ENCODE data around the gene TREX2. TPM values are rescaled to one million over a fixed set of nuclear protein-coding genes. Genes with fewer than 3 reads are reported as not detected.
"Not testable (repeated sequence)": the region's sequence is repeated elsewhere in the genome, so short reads cannot be mapped to it uniquely, and the experiment has no call there.

TREX2 gene
- total and polyA plus RNA-seq, 2 experiments from 2014 or later: 0.60 to 1.3 TPM

DNA sequence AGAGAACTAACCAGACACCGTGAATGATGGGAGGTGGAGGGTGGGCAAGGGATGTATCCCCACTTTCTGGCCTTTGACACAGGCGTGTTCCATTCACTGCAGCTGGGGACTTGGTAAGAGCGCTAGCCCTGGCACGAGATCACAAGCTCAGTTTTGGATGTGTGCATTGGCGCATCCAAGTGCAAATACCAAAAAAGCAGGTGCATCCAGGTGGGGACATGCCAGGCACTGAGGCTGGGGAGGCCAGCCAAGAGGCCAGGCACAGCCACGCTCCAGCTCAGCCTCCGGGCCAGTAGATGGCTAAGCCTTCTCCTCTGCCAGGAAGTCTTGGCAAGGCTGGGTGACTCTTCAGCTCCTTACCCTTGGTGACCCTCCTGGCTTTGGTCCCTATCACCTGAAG lies 39.0 kb downstream of the TREX2 start:
- Histone ChIP-seq H4K20me1 (ENCODE audit: insufficient read depth, poor library complexity, severe bottlenecking) (no peaks in the 10 kb centered on the region), H3K4me2 (no peak overlapping the region), H3K27ac (no peak overlapping the region), H3K27me3 (no peaks in the 10 kb centered on the region), H3K36me3 (replicated peaks; ENCODE audit: insufficient read depth, low read depth) (no peaks in the 10 kb centered on the region), H2AFZ (no peak overlapping the region), H3K4me1 (ENCODE audit: insufficient read depth) (no peaks in the 10 kb centered on the region), H3K9me3 (ENCODE audit: low read depth) (no peaks in the 10 kb centered on the region), H3K4me3 (no peak overlapping the region), H3K9me2 (replicated peaks; ENCODE audit: insufficient read depth) (no peaks in the 10 kb centered on the region), H3K79me2 (no peaks in the 10 kb centered on the region)
- 85% methylated on average over 7 of the region's 7 CpGs for WGBS (ENCODE audit: low lambda C conversion rate, missing lambda C conversion rate)
- TF ChIP-seq EZH2phosphoT487 (IDR thresholded peaks at IDR 0.05; ENCODE audit: low read depth, severe bottlenecking, unreplicated experiment) (no peak), EZH2 (IDR thresholded peaks at IDR 0.05; ENCODE audit: borderline replicate concordance) (no peak)
- TF ChIP-seq, protein P1, sequence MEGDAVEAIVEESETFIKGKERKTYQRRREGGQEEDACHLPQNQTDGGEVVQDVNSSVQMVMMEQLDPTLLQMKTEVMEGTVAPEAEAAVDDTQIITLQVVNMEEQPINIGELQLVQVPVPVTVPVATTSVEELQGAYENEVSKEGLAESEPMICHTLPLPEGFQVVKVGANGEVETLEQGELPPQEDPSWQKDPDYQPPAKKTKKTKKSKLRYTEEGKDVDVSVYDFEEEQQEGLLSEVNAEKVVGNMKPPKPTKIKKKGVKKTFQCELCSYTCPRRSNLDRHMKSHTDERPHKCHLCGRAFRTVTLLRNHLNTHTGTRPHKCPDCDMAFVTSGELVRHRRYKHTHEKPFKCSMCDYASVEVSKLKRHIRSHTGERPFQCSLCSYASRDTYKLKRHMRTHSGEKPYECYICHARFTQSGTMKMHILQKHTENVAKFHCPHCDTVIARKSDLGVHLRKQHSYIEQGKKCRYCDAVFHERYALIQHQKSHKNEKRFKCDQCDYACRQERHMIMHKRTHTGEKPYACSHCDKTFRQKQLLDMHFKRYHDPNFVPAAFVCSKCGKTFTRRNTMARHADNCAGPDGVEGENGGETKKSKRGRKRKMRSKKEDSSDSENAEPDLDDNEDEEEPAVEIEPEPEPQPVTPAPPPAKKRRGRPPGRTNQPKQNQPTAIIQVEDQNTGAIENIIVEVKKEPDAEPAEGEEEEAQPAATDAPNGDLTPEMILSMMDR (IDR thresholded peaks at IDR 0.05; ENCODE audit: poor library complexity): no peak
- no peak for DNase-seq (ENCODE audit: low spot score)

DNA sequence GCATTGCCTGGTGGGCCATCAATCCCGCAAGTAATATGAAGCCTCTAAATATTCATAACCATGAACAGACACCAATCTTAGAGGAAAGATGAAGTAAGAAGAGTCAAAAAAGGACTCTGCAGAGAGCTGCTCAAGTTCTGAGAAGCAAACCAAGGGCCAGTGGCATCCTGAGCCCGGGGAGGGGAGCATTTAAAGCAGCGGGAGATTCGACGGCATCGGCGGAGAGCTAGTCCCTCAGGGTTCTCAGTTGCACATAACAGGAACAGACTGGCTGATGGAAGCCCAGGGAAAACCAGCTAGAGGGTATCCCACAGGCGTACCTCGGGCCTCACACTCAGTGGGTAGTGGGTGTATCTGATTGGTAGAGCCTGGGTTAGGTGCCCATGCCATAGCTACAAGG lies 39.8 kb downstream of the TREX2 start:
- Histone ChIP-seq H3K4me1 (ENCODE audit: insufficient read depth) (no peaks in the 10 kb centered on the region), H2AFZ (no peak overlapping the region), H3K27me3 (no peaks in the 10 kb centered on the region), H3K4me3 (no peak overlapping the region), H3K36me3 (replicated peaks; ENCODE audit: insufficient read depth, low read depth) (no peaks in the 10 kb centered on the region), H4K20me1 (ENCODE audit: insufficient read depth, poor library complexity, severe bottlenecking) (no peaks in the 10 kb centered on the region), H3K4me2 (no peak overlapping the region), H3K9me3 (ENCODE audit: low read depth) (no peaks in the 10 kb centered on the region), H3K79me2 (no peaks in the 10 kb centered on the region), H3K9me2 (replicated peaks; ENCODE audit: insufficient read depth) (no peaks in the 10 kb centered on the region), H3K27ac (no peak overlapping the region)
- TF ChIP-seq EZH2 (IDR thresholded peaks at IDR 0.05; ENCODE audit: borderline replicate concordance) (no peak), EZH2phosphoT487 (IDR thresholded peaks at IDR 0.05; ENCODE audit: low read depth, severe bottlenecking, unreplicated experiment) (no peak)
- 85% methylated on average over 9 of the region's 9 CpGs for WGBS (ENCODE audit: low lambda C conversion rate, missing lambda C conversion rate)
- DNase-seq (ENCODE audit: low spot score): no peak

DNA sequence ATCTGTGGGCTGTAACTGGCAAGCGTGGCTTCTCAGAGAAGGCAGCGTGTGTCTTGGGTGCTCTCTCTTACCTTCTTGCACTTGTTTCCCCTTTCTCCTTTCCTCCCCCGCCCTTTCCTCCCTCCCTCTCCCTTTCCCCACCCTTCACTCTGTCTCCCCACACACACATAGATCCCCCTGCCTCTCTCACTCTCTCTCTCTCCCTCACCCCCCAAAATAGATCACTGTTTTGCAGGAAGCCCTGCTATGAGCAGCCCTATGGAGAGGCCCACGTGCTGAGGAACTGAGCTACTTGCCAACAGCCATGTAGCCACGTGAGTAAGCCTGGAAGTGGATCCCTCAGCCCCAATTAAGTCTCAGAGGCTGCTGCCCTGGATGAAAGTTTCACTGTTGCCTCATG lies 40.4 kb downstream of the TREX2 start:
- Histone ChIP-seq H3K27ac (no peak overlapping the region), H3K36me3 (replicated peaks; ENCODE audit: insufficient read depth, low read depth) (no peaks in the 10 kb centered on the region), H3K9me3 (ENCODE audit: low read depth) (no peaks in the 10 kb centered on the region), H3K4me2 (no peak overlapping the region), H3K79me2 (no peaks in the 10 kb centered on the region), H4K20me1 (ENCODE audit: insufficient read depth, poor library complexity, severe bottlenecking) (no peaks in the 10 kb centered on the region), H3K4me1 (ENCODE audit: insufficient read depth) (no peaks in the 10 kb centered on the region), H3K27me3 (no peaks in the 10 kb centered on the region), H3K4me3 (no peak overlapping the region), H2AFZ (no peak overlapping the region), H3K9me2 (replicated peaks; ENCODE audit: insufficient read depth) (no peaks in the 10 kb centered on the region)
- WGBS (ENCODE audit: low lambda C conversion rate, missing lambda C conversion rate): 51% methylated on average over 3 of the region's 5 CpGs
- TF ChIP-seq, protein P1 (IDR thresholded peaks at IDR 0.05; ENCODE audit: poor library complexity): no peak
- no peak for TF ChIP-seq EZH2 (IDR thresholded peaks at IDR 0.05; ENCODE audit: borderline replicate concordance)
- no peak for TF ChIP-seq EZH2phosphoT487 (IDR thresholded peaks at IDR 0.05; ENCODE audit: low read depth, severe bottlenecking, unreplicated experiment)
- DNase-seq (ENCODE audit: low spot score): no peak

DNA sequence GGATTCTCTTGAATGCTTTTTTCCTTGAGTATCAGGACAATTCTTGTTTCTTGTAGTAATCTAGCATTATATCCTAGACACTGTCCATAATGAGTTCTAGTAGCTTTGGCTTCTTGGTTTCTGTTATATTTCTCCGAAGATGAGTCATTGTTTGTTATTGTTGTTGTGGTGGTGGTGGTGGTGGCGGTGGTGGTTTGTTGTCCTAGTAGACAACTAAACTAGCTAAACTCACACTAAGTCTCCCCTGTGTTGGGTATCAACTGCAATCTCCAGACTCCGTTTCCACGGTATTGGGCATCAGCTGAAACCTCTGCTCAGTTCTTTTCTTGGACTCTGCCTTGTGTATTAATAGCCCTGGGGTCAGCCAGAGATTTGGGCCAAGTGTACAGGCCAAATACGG lies 41.5 kb downstream of the TREX2 start:
- H4K20me1 ChIP-seq (ENCODE audit: insufficient read depth, poor library complexity, severe bottlenecking); H3K4me2 ChIP-seq; H2AFZ ChIP-seq; H3K27me3 ChIP-seq; H3K79me2 ChIP-seq; H3K9me3 ChIP-seq (ENCODE audit: low read depth); DNase-seq (ENCODE audit: low spot score); H3K4me3 ChIP-seq; H3K9me2 ChIP-seq (replicated peaks; ENCODE audit: insufficient read depth); H3K27ac ChIP-seq; H3K36me3 ChIP-seq (replicated peaks; ENCODE audit: insufficient read depth, low read depth); H3K4me1 ChIP-seq (ENCODE audit: insufficient read depth): not testable (repeated sequence)
- 85% methylated on average over 5 of the region's 5 CpGs for WGBS (ENCODE audit: low lambda C conversion rate, missing lambda C conversion rate)

Data from hepatocyte (in vitro differentiated cells).